Activated CD4-positive, alpha-beta T cell treated with anti-CD3 and anti-CD28 coated beads, Interleukin-2, Interleukin-4, amounts not matched to agents 100 ng/mL and 50 ng/mL, durations not matched to agents 16 hours and 8 hours (primary cell): Measurements from ENCODE around the gene PSMB9.
"Not testable (repeated sequence)": the region's sequence is repeated elsewhere in the genome, so short reads cannot be mapped to it uniquely, and the experiment has no call there.

Experiments
- DNase-seq: peaks from one replicate; pipeline ENCODE4 v3.0.0-alpha.2; 2020; ENCODE audit warnings: low spot score

The PSMB9 gene

GRCh38 chr6:32862725-32863124, 8.7 kb downstream of the PSMB9 start:
- DNase-seq: no peak

GRCh38 chr6:32865724-32866443, 11.9 kb downstream of the PSMB9 start:
- DNase-seq: no peak

DNA sequence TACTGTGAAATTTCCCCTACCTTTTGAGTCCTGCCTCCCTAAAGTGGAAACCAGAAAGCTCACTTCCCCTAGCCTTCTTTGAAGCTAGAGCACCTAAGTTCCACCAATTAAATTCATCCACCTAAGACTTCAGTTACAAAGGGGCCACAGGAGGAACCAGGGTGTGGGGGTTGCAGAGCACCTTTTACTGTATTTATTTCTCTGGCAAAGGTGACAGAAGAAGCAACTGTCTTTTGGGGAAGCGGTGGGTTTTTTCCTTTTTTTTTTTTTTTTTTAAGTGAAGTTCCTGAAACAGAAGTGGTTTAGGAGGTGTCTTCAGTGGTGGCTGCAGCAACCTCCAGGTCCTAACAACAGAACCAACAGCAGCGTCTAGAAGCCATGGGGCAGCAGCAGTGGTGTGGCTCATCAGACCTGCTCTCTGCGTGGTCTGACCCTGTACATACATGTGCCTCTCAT, 13.1 kb downstream of the PSMB9 start:
- no peak for DNase-seq

DNA sequence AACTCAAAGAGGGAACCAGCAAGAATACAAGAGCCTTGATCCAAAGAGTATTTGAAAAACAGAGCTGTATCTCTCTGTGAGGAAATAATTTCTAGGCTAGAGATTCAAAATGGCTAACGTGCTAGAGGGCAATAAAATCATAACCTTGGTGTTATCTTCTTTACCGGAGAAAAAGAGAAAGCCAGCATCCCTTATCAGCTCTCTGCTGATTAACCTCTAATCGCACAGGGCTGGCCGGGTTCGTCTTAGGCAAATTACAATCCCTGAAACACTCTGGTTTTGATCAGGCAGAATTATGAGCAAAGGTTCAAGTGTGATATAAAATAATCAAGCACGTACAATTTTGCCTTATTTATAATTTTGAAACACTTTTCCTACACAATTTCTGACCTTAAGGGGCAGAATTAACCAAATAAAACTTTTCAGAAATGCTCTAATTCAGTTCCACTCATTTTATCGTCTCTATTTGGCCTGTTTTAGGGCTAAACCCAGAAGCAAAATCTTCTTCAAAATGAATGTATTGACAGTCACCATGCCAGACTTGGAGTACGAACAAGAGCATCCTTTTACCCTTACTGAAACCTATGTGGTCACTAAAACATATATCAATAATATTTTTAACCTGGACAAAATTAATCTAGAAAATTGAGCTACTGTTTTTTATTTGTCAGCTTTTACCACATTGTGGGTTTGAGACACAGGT, 13.7 kb downstream of the PSMB9 start:
- DNase-seq: no peak

- peak; percentile 84 for DNase-seq
Observed at GRCh38 chr6:32868257-32868788, 14.3 kb downstream of the PSMB9 start.

GRCh38 chr6:32873947-32874346, 20.0 kb downstream of the PSMB9 start:
- not testable (repeated sequence) for DNase-seq

GRCh38 chr6:32876603-32877002, 22.6 kb downstream of the PSMB9 start:
- no peak for DNase-seq

DNA sequence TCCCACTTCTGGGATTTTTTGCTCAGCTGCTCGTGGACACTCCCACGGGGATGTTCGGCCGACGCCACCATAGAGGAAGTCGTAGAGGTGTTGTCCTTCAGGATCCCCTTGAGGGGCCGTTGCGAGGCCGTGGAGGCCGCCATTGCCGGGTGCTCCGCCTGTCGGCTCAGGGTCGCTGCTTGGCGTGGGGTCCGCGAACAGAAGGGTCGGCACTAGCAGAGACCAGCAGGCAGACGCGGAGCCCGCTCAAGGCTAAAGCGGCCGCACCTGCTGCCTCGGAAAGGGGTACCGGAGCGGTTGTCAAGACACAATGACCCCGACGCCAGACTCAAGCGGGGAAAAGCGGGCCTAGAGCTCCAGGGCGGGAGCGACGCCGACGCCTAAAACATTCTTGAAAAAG, 25.7 kb downstream of the PSMB9 start:
- no peak for DNase-seq

DNA sequence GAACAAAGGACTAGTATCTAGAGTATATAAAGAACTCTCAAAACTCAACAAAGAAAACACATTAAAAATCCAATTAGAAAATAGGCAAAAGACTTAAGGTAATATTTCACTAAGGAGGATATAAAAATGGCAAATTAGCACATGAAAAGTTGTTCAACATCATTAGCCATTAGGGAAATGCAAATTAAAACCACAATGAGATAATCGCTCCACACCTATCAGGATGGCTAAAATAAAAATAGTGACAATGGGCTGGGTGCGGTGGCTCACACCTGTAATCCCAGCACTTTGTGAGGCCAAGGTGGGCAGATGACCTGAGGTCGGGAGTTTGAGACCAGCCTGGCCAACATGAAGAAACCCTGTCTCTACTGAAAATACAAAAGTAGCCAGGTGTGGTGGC, 27.0 kb downstream of the PSMB9 start:
- not testable (repeated sequence) for DNase-seq

- DNase-seq: no peak
Observed at GRCh38 chr6:32882879-32883250, 28.9 kb downstream of the PSMB9 start.

DNA sequence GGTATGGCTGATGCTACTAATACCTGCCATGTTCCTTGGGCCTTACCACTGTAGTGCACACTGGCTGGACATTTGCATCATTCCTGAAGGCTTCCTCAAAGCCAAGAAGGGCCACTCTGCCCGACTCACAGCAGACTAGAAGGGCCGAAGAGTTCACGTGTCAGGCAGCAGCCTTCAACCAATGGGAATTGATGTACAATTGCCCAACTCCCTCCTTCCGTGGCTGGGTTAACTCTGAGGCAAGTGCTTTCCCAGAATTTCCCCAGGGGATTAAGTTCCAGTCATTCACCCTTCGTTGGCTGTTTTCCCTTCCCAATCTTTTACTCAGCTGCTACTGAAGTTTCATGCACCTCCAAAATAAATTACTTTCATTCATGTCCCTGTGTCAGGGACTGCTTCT, 29.8 kb downstream of the PSMB9 start:
- no peak for DNase-seq

GRCh38 chr6:32885698-32886286, 31.8 kb downstream of the PSMB9 start:
- peak; percentile 71 for DNase-seq

DNA sequence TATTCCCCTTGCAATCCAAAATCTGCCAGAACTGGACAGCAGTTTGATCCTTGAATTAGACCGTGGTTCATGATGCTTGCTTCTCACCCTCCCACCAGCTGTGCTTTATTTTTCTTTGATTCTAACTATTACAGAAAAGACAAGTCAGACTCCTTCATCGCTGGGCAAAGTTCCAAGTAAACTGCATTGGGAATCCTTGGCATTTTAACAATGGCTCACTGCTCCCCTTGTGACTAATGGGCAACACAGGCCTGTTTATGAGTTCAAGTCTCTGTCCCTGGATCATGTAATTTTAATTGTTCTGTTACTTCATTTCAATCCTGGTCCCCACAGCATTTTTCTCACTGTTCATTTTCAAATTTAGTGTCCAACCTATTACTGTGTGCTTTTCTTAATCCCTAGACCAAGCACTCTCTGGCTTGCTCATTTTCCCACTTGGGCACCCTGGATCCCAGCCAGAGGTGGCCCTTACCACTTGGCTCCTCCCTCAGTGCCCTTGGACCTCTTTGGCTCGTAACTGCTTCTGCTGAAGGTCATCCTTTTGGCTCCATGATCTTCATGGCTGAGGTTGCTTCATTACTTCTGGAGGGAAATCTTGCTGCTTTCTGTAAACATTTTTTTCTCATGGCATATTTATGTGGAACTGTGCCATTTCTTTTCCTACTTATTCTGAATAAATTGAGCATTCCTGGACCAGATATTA, 32.8 kb downstream of the PSMB9 start:
- no peak for DNase-seq

- DNase-seq: no peak
Observed at GRCh38 chr6:32887616-32888015, 33.6 kb downstream of the PSMB9 start.

- DNase-seq: no peak
Observed at GRCh38 chr6:32888576-32888975, 34.6 kb downstream of the PSMB9 start.

- DNase-seq: no peak
Observed at GRCh38 chr6:32889533-32889932, 35.5 kb downstream of the PSMB9 start.

DNA sequence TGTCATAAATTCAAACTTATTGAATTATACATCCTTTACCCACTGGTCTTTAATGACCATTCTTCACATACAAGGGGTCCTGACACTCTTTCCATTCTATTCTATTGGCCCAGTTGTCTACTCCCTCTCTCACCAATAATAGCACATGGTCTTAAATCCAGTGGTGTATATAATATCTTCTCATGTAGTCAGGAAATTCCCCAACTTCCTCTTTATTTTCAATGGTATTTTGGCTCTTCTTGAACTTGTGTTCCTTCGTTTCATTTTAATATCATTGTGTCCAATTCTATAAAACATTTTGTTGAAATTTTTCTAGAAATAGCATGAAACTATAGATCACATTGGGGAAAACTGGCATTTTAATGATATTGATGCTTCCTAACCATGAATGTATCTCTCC, 36.8 kb downstream of the PSMB9 start:
- DNase-seq: no peak

GRCh38 chr6:32894085-32895005, 40.4 kb downstream of the PSMB9 start:
- DNase-seq: peak; percentile 95

DNA sequence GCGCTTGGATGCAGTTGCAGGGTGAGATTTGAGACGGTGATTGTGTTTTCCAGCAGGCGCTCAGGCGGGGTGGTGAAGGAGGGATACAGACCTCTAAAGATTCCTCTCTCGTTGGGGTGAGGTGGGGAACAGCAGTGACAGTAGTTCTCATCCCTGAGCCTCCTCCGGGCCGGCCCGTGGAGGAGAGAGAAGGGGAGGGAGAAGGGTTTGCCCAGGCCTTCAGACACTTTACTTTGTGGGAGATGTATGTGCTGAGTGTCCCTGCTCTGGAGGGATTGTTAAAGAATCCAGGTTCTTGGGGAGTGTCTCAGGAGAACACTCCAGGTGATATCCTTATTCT, 41.0 kb downstream of the PSMB9 start:
- no peak for DNase-seq

DNA sequence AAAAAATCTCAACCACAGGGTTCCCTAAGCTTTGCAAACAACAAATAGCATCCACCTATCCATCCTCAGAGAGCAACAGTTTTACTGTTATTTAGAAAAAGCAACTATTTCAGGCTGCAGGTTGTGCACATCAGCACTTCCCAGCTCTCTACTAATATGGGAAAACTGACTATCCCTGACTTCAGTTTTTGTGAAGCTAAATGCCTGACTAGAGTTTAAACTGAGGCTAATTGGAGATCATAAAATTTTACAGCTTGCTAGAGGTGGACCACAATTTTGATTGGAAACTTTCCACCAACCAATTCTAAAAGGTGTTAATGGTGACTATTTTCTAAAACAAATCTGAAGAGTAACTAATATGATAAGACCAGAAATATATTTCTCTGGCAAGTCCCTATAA, 50.0 kb downstream of the PSMB9 start:
- DNase-seq: no peak

DNA sequence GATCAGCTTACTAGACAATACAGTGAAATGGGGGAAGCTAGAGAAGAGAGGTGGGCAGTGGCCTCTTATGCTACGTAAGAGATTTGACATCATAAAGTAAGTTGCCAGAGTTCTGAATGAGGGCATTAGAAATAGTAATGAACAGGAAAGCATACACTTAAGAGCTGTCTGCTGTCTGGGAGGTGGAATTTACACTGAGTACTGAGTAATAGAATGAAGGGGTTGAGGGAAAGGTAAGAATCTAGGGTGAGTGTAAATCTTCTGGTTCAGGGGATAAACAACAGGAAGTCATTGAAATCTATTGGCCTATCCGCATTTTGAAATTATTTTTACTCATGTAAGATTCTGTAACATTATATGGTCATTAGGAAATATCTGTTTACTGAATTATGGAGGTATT, 51.1 kb downstream of the PSMB9 start:
- no peak for DNase-seq

DNA sequence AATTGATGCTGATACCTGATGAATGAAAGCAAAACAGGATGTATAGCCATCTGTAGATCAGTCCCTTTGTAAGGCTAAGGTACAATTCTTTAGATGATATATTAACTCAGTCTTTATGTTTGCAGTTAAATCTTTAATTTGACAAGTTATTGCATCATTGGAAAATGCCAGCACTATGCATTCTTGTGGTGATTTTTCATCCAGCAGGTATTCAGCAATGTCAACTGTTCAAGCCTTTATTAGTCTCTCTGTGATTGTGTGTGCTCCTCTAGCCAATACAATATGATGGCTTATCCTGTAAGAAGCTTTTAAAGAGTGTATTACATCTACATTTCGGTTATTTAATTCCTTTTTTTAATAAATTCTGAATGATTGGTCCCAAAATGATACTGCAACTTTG, 52.5 kb downstream of the PSMB9 start:
- DNase-seq: no peak
